GM03348 (cell line): ENCODE data around the gene FAM228B.
"Not testable (repeated sequence)": the region's sequence is repeated elsewhere in the genome, so short reads cannot be mapped to it uniquely, and the experiment has no call there.

Experiments
- DNase-seq: peaks from one replicate; pipeline ENCODE4 v3.0.0; 2012; ENCODE audit warnings: low spot score

Gene FAM228B

DNA sequence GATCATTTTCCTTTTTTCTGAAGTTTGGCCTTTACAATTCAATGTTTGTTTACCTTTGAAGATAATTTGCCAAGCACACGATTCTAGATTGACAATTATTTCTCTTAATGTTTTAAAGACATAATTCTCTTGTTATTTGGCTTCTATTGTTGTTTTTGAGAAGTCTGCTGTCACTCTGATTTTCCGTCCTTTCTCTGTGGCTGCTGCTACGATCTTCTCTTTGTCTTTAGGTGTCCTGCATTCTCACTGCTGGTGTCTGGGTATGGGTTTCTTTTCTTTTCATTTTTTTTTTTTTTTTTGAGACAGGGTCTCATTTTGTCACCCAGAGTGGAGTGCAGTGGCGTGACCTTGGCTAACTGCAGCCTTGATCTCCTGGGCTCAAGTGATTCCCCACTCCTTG is 36.4 kb downstream of the FAM228B start:
- no peak for DNase-seq

DNA sequence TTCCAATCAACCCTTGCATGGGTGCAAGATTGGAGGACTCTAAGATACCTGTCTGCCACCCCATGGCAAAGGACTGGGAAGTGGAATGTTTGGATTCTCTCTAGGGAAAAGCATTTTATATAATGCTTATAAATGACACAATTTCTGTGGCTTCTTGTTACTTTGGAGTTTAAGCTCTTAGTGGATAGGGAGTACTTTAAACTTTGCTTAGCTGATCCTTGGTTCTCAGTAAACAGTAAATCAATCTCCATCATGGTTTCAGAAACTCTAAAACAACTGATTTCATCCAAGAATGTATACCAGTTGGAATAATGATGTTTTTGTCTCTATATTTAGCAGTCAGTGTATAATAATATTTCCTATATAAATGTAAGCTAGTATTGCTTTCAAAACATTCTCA is 37.5 kb downstream of the FAM228B start:
- no peak for DNase-seq

DNA sequence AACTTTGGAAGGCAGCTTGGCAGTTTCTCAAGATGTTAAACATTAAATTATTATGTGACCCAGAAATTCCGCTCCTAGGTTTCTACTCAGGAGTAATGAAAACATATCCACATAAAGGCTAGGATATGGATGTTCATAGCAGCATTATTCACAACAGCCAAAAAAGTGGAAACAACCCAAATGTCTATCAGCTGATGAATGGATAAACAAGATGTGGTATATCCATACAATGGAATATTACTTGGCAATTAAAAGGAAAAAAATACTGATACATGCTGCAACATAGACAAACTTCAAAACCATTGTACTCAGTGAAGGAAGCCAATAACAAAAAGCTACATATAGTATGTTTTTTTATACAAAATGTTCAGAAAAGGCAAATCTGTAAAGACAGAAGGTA is 39.2 kb downstream of the FAM228B start:
- no peak for DNase-seq

DNA sequence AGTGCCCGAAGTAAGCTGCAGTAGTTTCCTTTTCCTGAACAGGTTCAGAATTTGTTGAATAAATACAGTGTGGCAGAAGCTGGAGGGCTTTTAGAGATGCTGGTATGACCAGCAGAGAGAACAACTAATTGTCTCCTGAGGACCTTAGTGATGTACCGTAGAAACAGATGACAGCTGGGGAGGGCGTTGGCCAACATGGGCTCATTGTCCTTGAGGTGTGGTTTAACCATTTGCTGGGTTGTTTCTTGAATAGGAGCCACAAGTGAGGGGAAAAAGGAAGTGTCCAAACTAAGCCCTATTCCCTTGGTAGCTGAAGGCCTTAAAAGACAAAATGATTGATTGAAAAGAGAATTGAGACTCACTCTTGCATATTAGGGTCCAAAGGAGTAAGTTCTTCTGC is 39.9 kb downstream of the FAM228B start:
- DNase-seq = no peak

DNA sequence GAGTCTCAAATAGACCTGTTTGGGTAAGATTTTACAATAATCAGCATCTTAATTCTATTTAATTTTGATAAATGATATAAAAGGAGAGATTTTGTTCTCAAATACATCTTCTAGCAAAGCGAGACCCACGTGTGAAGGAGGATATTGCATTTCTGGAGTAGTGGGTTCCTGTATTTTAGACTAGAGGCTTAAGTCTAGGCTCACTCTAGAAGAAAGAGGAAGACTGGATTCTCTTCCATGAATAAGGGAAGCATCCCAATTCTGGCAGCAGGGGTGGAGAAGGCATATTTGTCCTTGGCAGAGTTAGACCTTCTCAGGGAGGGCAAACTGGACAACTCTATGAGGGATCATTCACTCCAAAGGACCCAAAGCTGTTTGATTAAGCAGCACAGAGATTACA is 40.3 kb downstream of the FAM228B start:
- no peak for DNase-seq

DNA sequence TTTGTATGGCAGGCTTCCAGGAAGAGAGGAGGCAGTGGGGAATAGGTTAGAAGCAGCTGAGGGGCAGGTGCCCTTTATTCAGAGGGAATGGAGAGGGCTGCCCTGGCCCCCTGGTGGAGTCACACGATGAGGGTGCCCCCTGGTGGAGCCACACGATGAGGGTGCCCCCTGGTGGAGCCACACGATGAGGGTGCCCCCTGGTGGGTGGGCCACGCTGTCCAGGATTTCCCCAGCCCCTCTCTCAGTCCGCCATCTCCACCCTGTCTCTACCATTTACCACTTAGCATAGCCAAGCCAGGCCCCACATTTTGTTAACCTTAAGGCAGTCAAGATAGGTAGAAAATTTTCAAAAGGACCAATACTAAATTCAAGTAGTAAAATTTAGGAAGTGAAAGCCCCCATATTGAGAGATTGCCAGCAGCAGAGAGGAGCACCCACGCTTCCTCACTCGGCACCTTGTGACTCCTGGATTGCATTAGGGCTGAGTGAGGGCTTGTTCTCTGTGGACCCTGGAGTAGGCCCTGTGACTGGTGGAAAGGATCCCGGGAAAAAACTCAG is 41.2 kb downstream of the FAM228B start:
- DNase-seq = peak; percentile 59

DNA sequence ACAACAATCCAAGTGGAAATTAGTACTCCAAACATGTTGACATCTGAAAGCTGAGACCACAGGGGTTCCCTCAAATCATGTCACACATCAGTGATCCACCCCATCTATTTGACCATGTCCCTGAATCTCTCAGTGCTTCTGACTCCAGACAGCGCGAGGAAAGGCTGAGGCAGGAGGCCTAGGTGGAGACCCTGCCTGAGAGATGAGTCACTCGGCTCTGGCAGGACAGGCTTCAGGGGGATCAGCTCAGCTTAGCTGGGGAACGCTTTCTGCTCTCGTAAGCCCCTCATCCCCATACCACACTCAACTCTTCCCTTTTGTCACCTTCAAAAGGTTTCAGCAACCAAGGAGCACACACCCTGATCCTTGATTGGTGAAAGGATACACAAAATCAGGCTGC is 45.8 kb downstream of the FAM228B start:
- DNase-seq = no peak

DNA sequence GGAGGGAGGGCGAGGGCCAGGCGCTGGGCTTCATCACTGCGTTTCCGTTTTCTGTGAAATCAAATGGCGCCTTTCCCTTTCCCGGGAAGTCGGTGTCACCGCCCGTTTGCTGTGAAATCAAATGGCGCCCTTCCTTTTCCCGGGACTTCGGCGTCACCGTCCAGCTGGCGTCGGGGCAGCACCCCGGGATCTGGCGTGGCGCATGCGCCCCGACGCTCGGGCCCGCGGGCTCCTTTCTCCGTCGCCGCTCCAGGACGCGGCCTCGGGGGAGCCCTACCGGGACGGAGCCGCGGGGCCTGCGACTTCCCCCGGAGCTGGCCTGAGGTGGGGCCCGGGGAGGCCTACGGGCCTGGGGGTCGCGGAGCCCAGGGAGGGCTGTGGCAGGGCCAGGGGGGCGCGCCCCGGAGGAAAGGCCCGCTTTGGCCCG is 51.6 kb downstream of the FAM228B start, which contains the start of gene FAM228A:
TSS of gene FAM228A (plus strand) at position 203 of the 427 bp plus-strand sequence. CDS start 428 bp downstream, outside the sequence.
- no peak for DNase-seq

DNA sequence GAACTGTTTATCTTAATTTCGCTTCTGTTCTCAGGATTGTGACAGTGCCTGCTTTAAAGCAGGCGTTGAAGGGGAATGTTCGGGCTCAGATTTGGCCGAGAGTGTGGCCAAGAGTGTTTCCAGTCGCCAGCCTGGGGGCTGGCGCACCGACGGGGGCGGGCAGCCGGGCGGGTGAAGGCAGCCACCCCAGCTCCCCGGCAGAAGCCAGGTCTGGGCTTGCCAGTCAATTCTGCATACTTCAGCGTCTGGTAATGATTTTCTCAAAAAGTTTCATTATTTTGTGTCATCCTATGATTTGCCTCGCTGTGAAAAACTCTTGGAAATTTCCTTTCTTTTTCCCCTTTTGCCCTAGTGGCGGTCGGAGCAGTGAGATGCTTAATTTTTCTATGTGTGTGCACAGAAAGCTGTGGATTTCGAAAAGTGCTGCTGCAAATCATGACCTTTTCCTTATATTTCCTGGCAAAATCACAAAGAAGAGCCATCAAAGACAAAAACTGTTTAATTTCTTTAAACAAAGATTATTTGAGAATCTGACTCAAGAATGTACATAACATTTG is 52.4 kb downstream of the FAM228B start:
- peak; percentile 74 for DNase-seq

DNA sequence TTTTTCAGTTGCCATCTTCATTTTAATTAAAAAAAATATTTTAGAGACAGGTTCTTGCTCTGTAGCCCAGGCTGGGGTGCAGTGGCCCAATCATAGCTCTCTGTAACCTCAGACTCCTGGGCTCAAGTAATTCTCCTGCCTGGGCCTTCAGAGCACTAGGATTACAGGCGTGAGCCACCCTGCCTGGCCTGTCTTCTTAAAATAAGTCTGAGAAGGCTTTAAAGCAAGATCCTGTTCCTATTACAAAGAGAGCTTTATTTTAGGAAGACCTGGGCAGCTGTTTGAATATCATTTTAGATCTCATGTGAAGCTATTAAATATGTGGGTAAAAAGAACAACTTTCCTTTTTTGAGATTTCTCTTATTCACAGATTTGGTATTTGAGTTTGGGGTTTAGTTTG is 53.1 kb downstream of the FAM228B start:
- DNase-seq = no peak

DNA sequence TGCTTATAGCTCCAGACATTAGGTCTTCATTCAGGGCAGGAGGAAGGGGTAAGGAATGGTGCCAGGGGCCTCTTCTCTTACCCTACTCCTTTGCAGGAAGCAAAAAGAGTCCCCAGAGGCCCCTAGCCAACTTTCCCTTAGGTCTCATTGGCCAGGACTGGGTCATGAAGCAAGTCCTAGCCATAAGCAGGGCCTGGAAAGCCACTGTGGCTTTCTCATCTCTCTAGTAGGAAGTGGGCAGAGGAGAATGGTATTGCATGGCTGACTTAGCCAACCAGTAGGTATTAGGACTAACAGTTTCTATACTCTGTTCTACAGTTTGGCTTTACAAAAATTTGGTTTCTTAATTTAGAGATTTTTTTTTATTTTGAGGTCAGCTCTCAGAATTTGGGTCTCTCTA is 56.4 kb downstream of the FAM228B start:
- DNase-seq = no peak

DNA sequence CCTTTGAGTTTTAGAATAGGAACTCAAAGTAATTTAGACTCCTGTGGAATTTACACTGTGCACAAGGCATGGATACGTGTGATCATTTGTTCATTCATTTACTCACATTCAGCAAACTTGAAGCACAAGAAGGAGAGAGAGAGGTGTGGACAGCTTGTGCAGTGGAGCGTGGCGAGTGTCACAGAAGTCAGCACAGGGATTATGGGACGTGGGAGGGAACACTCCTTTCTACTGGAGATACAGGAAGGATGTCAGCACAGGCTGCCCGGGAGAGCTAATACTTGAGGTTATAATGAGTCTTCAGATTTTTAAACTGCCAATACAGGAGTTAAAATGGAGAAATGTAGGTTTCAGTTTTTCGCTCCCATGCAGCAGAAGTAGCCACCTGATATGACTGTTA is 58.6 kb downstream of the FAM228B start:
- no peak for DNase-seq

DNA sequence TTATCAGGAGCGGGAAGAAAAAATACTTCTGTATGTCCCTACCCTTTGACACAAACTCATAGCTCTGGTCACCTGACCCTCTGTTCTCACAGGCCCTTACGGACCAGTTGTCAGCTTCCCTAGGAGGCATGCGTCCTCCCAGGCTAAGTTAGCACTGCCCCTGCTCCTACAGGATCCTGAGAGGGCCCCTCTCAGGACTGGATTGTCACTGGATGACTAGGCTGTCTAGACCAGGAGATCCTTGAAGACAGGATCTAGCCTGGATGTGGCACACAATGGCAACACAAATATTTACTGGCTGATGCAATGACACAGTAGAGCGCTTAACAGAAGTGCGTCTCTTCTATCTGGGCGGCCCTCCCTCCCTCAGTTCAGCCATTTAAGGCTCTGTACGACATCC is 59.2 kb downstream of the FAM228B start:
- DNase-seq = no peak

DNA sequence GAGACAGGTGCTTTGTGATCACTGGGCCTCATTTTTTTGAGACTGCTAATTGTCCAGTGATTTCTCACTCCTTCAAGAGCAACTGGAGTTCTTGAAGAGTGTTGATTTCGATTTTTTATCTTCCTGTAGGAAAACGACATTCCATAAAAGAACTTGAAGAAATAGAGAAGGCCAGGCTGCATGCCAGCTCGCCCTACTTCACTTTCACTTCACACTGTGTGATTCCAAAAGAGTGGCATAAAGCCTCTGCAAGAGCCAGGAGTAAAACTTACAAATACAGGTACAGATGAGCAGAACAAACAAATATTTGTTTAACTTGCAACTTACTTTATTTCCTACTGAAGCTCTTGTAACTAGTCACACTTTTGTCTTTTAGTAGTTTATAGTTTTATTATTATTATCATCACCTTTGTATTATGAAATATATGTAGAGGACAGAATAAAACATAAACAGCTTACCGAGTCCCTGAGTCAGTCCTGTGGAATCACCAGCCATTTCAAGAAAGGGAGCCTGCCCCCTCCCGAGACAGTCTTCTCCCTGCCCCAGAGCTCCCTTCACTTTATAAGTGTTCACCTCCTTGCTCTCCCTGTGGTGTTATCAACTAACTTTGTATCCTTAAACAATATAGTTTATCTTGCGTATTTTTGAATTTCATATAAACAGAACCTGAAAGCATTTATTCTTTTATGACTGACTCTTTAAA is 60.2 kb downstream of the FAM228B start:
- DNase-seq = no peak

DNA sequence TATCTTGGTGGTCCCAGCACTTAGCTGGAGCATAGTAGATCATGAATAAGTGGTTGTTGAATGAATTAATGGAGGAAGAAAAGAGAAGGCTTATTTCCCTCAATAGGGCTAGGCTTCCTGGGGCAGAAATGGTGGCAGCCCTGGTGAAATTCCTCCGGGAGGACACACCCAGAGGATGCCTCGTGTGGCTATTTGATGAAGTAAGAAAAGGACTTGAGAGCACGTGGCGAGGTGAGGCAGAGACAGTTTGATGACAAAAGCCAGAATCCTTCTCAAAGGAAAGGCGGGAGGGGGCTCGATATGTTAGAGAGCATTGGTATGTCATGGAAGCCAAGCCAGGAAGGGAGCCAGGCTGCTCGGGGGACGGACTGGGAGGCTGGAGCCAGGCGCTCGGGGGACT is 66.3 kb downstream of the FAM228B start:
- DNase-seq = no peak

DNA sequence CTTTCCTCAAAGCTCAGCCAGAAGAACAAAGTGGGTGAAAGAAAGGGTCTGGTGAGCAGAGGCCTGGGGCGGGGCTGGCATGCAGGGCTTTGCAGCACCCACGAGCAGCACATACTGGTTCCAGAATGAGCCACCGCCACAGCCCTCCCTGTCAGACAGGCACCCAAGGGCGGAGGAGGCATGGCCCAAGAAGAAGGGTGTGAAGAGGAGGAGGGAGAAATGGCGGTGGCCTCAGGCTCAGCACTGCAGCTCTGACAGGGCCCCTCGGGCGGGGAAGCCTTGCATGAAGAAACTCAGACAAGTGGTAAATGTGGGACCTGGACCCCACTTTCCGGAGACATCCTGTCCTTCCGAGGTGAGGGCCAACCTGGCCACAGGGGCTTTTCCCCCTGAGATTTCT is 67.2 kb downstream of the FAM228B start:
- DNase-seq = no peak

DNA sequence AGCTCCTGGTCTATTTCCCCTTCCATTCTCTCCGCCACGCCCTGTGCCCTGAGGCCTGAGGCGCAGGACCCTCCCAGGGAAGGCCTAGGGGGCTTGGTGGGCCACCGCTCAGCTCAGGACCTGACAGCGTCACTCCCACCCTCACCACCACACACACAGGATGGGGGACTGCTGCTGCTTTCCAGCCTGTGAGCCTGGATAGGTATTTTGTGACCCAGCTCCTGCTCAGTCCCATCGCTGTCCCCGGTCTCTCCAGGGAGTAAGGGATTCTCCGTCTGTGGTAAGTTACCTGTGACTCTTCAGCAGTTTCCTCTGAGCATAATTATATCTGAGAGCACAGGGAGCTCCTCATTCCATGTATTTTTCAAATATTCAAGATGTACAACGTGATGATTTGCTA is 67.9 kb downstream of the FAM228B start:
- no peak for DNase-seq

DNA sequence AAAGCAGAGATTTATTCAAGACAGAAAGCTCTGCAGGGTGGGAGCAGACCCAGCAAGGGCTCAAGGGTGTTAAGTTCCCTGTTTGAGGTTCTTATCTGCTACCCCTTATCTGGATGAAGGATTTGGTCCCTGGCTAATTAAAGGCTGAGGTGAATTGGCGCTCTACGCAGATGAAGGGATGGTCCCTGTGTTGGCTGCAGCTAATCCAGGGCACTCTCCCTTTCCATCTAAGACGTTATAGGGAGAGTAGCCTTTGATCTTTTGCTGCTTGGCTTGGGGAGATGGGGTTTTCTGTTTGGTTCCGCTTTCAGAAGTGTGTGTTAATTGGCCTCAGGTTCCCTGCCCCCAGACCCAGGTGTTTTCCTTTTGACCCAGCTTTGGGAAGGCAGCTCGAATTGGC is 68.6 kb downstream of the FAM228B start:
- no peak for DNase-seq

DNA sequence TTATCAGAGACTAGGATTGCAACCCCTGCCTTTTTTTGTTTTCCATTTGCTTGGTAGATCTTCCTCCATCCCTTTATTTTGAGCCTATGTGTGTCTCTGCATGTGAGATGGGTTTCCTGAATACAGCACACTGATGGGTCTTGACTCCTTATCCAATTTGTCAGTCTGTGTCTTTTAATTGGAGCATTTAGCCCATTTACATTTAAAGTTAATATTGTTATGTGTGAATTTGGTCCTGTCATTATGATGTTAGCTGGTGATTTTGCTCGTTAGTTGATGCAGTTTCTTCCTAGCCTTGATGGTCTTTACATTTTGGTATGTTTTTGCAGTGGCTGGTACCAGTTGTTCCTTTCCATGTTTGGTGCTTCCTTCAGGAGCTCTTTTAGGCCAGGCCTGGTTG is 73.9 kb downstream of the FAM228B start:
- not testable (repeated sequence) for DNase-seq

DNA sequence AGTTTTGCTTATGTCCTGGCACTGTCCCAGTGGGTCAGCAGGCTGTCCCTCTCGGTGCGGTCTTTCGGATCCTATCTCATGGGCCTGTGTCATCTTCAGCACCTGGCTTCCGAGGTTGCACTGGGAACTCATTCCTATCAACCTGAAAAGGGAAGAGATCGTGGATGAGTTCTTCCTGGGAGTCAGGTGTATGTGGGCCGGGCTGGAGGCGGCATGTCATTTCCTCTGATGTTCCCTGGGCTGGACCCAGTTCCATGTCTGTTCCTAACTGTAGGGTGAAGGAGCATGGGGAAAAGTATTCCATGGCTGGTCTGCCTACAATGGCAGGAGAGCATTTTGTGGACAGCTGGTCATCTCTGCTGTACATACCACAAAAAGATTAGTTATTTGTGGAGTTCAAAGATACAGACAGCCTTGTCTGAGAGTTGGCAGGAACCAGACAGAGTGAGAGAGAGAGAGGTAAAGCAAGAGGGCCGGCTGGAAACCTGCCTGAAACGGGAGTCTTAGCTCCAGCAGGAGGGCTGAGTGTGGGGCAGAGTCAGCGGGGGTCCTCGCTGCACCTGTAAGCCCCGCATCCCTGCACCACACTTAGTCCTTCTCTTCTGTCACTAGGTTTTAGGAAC is 76.8 kb downstream of the FAM228B start:
- DNase-seq = no peak

DNA sequence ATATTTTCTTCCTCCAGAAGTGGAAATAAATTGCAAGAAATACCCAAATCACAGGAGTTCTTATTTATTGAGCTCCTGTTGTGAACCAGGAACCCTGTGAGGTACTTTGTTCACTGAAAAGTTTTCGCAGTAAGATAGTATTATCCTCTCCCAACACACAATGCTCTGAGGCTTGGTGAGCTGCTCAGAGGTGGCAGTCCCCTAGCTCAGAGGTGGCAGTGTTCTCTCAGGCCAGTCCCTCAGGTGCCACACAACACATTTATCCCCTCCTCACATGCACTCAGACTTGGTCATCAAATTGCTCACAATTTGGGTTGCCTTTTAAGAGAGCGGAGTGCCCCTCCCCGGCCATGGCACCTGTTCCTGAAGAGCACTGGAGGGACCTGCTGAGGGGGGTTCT is 77.5 kb downstream of the FAM228B start:
- DNase-seq = no peak

DNA sequence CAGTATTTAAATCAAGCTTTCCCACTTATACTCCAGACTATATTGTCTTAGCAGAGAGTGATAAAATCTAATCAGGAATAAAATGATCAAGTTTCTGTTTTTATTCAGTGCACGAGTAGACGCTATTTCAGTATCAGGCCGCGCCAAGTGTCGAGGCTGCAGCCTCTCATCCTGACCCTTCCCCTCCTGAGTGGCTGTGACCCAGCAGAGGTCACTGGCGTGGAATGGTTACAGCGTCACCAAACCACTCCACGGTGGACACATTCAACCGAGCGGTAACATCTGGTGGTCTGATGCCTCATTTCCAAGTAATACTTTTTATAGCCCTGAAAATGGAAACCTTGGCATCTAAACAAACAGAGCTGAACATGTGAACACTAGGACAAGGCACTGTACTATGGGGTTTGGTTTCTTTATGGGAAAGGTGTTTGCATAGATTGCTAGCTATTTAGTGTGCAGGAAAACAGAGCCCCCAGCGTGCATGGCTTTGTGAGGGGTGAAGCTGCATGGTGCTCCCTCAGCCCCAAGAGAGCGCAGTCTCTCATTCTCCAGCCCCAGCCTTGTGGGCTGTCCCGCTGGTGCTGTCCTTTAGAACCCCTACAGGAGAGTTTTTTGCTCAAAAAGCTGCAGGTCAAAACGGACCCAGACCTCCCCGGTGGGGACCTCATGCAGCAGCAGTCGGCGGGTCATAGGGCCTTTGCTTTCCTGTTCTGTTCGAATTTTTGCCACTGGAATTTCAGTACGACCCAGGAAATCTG is 79.9 kb downstream of the FAM228B start:
- no peak for DNase-seq

DNA sequence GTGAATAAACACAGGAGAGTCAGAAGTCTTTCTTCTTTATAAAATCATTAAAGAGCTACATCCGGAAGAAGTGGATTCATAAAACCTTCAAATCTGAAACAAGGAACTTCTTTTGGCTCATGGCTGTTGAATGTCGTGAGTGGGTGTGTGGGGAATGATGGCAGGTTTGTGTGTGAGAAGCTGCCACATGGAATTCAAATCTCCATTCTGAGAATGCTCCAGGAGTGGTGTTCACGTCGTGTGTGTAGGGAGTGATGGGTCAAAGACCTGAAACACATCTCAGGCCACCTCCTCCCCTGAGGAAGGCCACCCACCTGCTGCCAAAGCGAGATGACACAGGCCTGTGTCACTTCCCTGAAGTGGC is 80.5 kb downstream of the FAM228B start:
- DNase-seq = no peak
